Measurements from ENCODE around the gene TAF1B. TPM values are rescaled to one million over a fixed set of nuclear protein-coding genes. Genes with fewer than 3 reads are reported as not detected.
"Not testable (repeated sequence)": the region's sequence is repeated elsewhere in the genome, so short reads cannot be mapped to it uniquely, and the experiment has no call there.

TAF1B gene
- total RNA-seq, 4 donors from 2014 or later: 6.7 to 19.3 (median 14.9) TPM

GRCh38 chr2:9824956-9825720, 18.1 kb upstream of the TAF1B start:
- Histone ChIP-seq H3K27me3 (no peaks in the 10 kb centered on the region), H3K36me3 (no peaks in the 10 kb centered on the region), H3K4me1 (peaks cover 0 to 10% (median 0%) of the 10 kb centered on the region in 3 donors), H3K4me3 (no peak overlapping the region), H3K9me3 (no peaks in the 10 kb centered on the region), H3K27ac (no peak overlapping the region)
- no peak for DNase-seq
- WGBS, 2 donors: 81 to 82% methylated on average over 5 of the region's 5 CpGs
- TF ChIP-seq POLR2A (IDR thresholded peaks at IDR 0.05): no peak
- no peak for TF ChIP-seq CTCF (IDR thresholded peaks at IDR 0.05)
- intact Hi-C loops (cut with DNase I): no loop called here

DNA sequence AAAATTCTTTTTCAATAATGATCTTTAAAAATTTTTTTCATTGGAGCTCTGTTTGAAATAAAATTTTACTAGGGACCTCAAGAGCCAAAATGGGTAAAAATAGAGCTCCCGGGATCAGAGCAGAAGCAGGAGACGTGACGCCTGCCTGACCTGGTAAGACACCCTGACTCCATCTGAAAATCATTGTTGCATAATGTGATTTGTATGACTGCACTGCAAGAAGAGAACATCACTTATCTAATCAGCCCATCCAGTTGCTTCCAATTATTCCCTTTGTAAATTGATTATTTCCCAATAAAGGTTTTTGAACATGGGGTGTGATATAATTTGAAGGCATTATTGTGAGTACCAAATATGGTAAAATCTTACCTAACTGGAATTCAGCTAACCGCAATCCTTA, 17.1 kb upstream of the TAF1B start:
- TF ChIP-seq CTCF (IDR thresholded peaks at IDR 0.05): no peak
- TF ChIP-seq POLR2A (IDR thresholded peaks at IDR 0.05): no peak
- no peak overlapping the region for H3K4me3 ChIP-seq
- intact Hi-C loops (cut with DNase I): no loop called here
- no peaks in the 10 kb centered on the region for H3K36me3 ChIP-seq
- no peaks in the 10 kb centered on the region for H3K9me3 ChIP-seq
- peaks cover 0 to 14% (median 6%) of the 10 kb centered on the region in 3 donors for H3K4me1 ChIP-seq
- H3K27ac ChIP-seq: no peak overlapping the region
- no peaks in the 10 kb centered on the region for H3K27me3 ChIP-seq
- 82 to 89% methylated on average over 4 of the region's 4 CpGs for WGBS, 2 donors
- DNase-seq: no peak

DNA sequence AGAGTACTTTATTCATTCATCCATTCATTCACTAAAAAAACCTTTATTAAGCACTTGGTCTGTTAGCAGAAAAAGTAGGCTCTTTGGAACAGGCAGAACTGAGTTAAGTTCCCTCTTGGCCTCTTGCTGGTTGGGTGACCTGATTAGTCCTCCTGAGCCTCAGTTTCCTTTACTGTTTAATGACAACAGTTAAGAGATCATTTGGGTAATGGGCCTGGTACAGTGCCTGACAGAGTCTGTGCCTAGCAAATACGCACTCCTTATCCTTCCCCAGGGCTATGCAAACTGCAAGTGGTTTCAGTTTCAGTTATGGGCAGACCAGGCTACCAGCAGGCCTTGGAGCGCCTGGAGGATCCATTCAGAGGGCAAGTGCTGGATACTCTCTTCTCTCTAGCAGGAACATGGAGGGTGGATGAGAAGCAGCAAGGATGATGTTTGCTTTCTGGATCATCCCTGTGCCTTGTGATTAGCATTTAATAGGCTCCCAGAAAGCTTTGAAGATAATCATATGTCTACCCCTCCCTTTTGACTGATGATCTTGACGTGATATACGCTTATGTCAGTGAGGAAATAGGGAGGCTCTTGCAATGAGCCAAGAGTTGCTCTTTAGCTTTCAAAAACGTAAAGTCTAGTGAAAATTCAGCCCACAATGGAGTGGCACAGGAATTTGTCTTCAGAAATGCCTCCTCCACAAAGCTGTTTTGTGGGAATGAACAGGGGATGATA, 12.4 kb upstream of the TAF1B start:
- no peak for DNase-seq

DNA sequence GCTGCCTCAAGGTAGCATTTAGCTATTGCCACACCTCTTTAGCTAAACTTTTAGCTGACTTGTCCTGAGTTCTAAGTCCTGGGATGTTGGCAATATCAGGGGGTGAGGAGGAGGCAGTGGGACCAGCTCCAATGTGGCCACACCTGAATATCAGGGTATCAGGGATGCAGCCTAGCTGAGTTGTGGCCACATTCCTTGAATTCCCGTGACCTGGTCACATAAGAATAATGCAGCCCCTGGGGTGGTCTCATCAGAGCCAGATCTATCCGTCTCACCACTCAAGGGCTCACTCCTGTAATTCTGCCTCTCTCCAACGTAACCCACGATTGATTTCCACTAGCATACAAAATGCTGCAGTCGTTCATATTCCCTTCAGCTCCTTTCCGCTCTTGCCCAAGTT, 11.6 kb upstream of the TAF1B start:
- no peaks in the 10 kb centered on the region for H3K9me3 ChIP-seq
- H3K27ac ChIP-seq: peak overlapping the region; percentile 83 to 90 (median 86)
- DNase-seq: no peak
- WGBS, 2 donors: 86 to 90% methylated on average over 6 of the region's 6 CpGs
- H3K4me1 ChIP-seq: peaks cover 0 to 27% (median 15%) of the 10 kb centered on the region in 3 donors
- intact Hi-C loops (cut with DNase I): no loop called here
- no peak for TF ChIP-seq CTCF (IDR thresholded peaks at IDR 0.05)
- no peak for TF ChIP-seq POLR2A (IDR thresholded peaks at IDR 0.05)
- no peaks in the 10 kb centered on the region for H3K27me3 ChIP-seq
- H3K4me3 ChIP-seq: no peak overlapping the region
- no peaks in the 10 kb centered on the region for H3K36me3 ChIP-seq

More for the DNA sequence above, 12.4 kb upstream of the TAF1B start:
- Histone ChIP-seq H3K4me1 (peaks cover 0 to 27% (median 14%) of the 10 kb centered on the region in 3 donors), H3K27ac (peak overlapping the region; percentile 83 to 90 (median 86)), H3K27me3 (no peaks in the 10 kb centered on the region), H3K36me3 (no peaks in the 10 kb centered on the region), H3K4me3 (peak overlapping the region in 1 of 4 donors; percentile 5), H3K9me3 (no peaks in the 10 kb centered on the region)
- intact Hi-C loops (cut with DNase I): no loop called here
- WGBS, 2 donors: 34 to 57% methylated on average over 4 to 5 of the region's 5 CpGs
- TF ChIP-seq CTCF (IDR thresholded peaks at IDR 0.05) (no peak), POLR2A (IDR thresholded peaks at IDR 0.05) (no peak)

- peaks cover 0 to 34% (median 20%) of the 10 kb centered on the region in 3 donors for H3K4me1 ChIP-seq
- no peaks in the 10 kb centered on the region for H3K36me3 ChIP-seq
- no peaks in the 10 kb centered on the region for H3K9me3 ChIP-seq
- intact Hi-C loops (cut with DNase I): no loop called here
- H3K27me3 ChIP-seq: no peaks in the 10 kb centered on the region
- H3K4me3 ChIP-seq: no peak overlapping the region
- H3K27ac ChIP-seq: peak overlapping the region in 3 of 4 donors; percentile 86 to 90 (median 87)
- WGBS, 2 donors: 58 to 61% methylated on average over 1 of the region's 1 CpG
- no peak for DNase-seq
- TF ChIP-seq CTCF (IDR thresholded peaks at IDR 0.05) (no peak), POLR2A (IDR thresholded peaks at IDR 0.05) (no peak)
Observed at GRCh38 chr2:9832586-9832985, 10.7 kb upstream of the TAF1B start.

DNA sequence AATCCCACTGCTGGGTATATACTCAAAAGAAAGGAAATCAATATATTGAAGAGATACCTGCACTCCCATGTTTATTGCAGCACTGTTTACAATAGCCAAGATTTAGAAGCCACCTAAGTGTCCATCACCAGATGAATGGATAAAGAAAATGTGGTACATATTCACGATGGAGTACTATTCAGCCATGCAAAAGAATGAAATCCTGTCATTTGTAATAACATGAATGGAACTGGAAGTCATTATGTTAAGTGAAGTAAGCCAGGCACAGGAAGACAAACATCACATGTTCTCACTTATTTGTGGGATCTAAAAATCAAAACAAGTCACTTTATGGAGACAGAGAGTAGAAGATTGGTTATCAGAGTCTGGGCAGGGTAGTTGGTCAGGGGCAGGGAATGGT, 8.2 kb upstream of the TAF1B start:
- DNase-seq; H3K27me3 ChIP-seq; H3K27ac ChIP-seq; H3K9me3 ChIP-seq; intact Hi-C loops (cut with DNase I); H3K4me3 ChIP-seq; H3K36me3 ChIP-seq: not testable (repeated sequence)
- WGBS, 2 donors: 88 to 94% methylated on average over 1 of the region's 1 CpG
- peaks cover 0 to 30% (median 20%) of the 10 kb centered on the region in 3 donors for H3K4me1 ChIP-seq

All from esophagus squamous epithelium (tissue), 5 donors.